H1 (cell line): ENCODE results near the gene NDUFB8. TPM values are rescaled to one million over a fixed set of nuclear protein-coding genes. Genes with fewer than 3 reads are reported as not detected.
"Not testable (repeated sequence)": the region's sequence is repeated elsewhere in the genome, so short reads cannot be mapped to it uniquely, and the experiment has no call there.

Experiments
- CTCF ChIA-PET: fragments of 300-600 bp; sonication (Branson Sonifier 250); formaldehyde crosslinking; loops from one replicate; lab custom pipeline; 2021; ENCODE audit not compliant: partially characterized antibody; lab: Charles Lee
- POLR2A ChIA-PET: fragments of 300-600 bp; sonication (Branson Sonifier 250); formaldehyde crosslinking; loops from one replicate; lab custom pipeline; 2021; ENCODE audit warnings: inconsistent platforms; ENCODE audit not compliant: partially characterized antibody; lab: Charles Lee
- DNase-seq, 2 experiments: peaks; one replicate each; pipeline versions ENCODE4 v3.0.0 to v3.0.0-alpha.2; 2010 to 2022; ENCODE audit warnings: low spot score in 2 of 2, low read depth in 1 of 2, mixed read lengths in 1 of 2
- FAIRE-seq: peaks from 2 replicates; lab custom pipeline; 2011; peaks lifted over from hg19 to GRCh38; lab: Jason Lieb, UNC
- H2AFZ ChIP-seq: 2 replicates; pipeline ENCODE4 v1.8.1; 2012; ENCODE audit warnings: low read length, inconsistent platforms
- H2AK5ac ChIP-seq: 2 replicates; pipeline ENCODE4 v1.6.1; 2013; ENCODE audit warnings: low read depth, low read length
- H2BK120ac ChIP-seq: replicated peaks from 2 replicates; pipeline ENCODE3; 2013; ENCODE audit warnings: low read depth, low read length, inconsistent platforms
- H2BK12ac ChIP-seq: 2 replicates; pipeline ENCODE4 v1.6.1; 2013; ENCODE audit warnings: low read depth, low read length
- H2BK15ac ChIP-seq: 2 replicates; pipeline ENCODE4 v1.6.1; 2013; ENCODE audit warnings: low read length
- H2BK20ac ChIP-seq: 2 replicates; pipeline ENCODE4 v1.6.1; 2013; ENCODE audit warnings: low read length
- H2BK5ac ChIP-seq: 2 replicates; pipeline ENCODE4 v1.6.1; 2013; ENCODE audit warnings: low read depth, low read length
- H3K14ac ChIP-seq: 2 replicates; pipeline ENCODE4 v1.6.1; 2013; ENCODE audit warnings: inconsistent platforms; ENCODE audit not compliant: insufficient read length
- H3K18ac ChIP-seq: 2 replicates; pipeline ENCODE4 v1.6.1; 2013; ENCODE audit warnings: low read length; ENCODE audit errors: extremely low read depth
- H3K23ac ChIP-seq: 2 replicates; pipeline ENCODE4 v1.6.1; 2013; ENCODE audit warnings: inconsistent platforms; ENCODE audit not compliant: insufficient read length
- H3K23me2 ChIP-seq: 2 replicates; pipeline ENCODE4 v1.6.1; 2013; ENCODE audit warnings: low read depth, low read length
- H3K27ac ChIP-seq: 2 replicates; pipeline ENCODE4 v1.6.1; 2011; ENCODE audit warnings: low read depth, low read length, inconsistent platforms
- H3K27me3 ChIP-seq, 4 experiments: replicated peaks in 1 of 4; 1 replicate in 1 of 4; 2 replicates in 3 of 4; pipeline versions ENCODE4 v1.6.1 to v1.8.1; 2011 to 2013; ENCODE audit warnings: low read length in 3 of 4, mild to moderate bottlenecking in 3 of 4, inconsistent platforms in 2 of 4, mixed read lengths in 2 of 4, moderate library complexity in 1 of 4; ENCODE audit not compliant: control insufficient read depth in 3 of 4, insufficient read depth in 3 of 4; ENCODE audit errors: extremely low read depth in 1 of 4
- H3K36me3 ChIP-seq, 4 experiments: 2 replicates each; pipeline versions ENCODE4 v1.6.1 to v1.8.1; 2011 to 2013; ENCODE audit warnings: mild to moderate bottlenecking in 4 of 4, low read length in 3 of 4, moderate library complexity in 2 of 4, control low read depth in 1 of 4, inconsistent platforms in 1 of 4; ENCODE audit not compliant: insufficient read depth in 4 of 4, control insufficient read depth in 2 of 4
- H3K4ac ChIP-seq: replicated peaks from 2 replicates; pipeline ENCODE3; 2013; ENCODE audit warnings: low read length, low read depth, mixed read lengths, inconsistent platforms; ENCODE audit not compliant: insufficient read length
- H3K4me1 ChIP-seq, 4 experiments: replicated peaks in 1 of 4; 1 replicate in 1 of 4; 2 replicates in 3 of 4; pipeline versions ENCODE4 v1.6.1 to v1.8.1; 2011 to 2013; ENCODE audit warnings: low read length in 3 of 4, inconsistent platforms in 2 of 4, mixed read lengths in 1 of 4; ENCODE audit not compliant: insufficient read depth in 4 of 4, control insufficient read depth in 3 of 4
- H3K4me2 ChIP-seq, 2 experiments: 2 replicates each; pipeline versions ENCODE4 v1.6.1 to v1.8.1; 2011 to 2013; ENCODE audit warnings: low read depth in 2 of 2, low read length in 2 of 2, control low read depth in 1 of 2, inconsistent platforms in 1 of 2, mild to moderate bottlenecking in 1 of 2; ENCODE audit not compliant: insufficient read depth in 1 of 2
- H3K4me3 ChIP-seq, 4 experiments: fragments of 200-600, 300-600 bp in 1 of 4; sonication (generic), shearing (Covaris generic), sonication (Bioruptor Twin) in 1 of 4; 2 replicates each; pipeline versions ENCODE4 v1.5.1 to v1.8.1; 2011 to 2016; ENCODE audit warnings: low read length in 4 of 4, low read depth in 3 of 4, control low read depth in 2 of 4, inconsistent platforms in 2 of 4, mild to moderate bottlenecking in 2 of 4, mixed read lengths in 1 of 4, moderate library complexity in 1 of 4; ENCODE audit not compliant: insufficient read depth in 2 of 4; ENCODE audit errors: extremely low read depth in 1 of 4
- H3K56ac ChIP-seq: replicated peaks from 2 replicates; pipeline ENCODE3; 2013; ENCODE audit warnings: low read depth, mild to moderate bottlenecking, mixed read lengths, low read length, inconsistent platforms; ENCODE audit not compliant: insufficient read length
- H3K79me1 ChIP-seq: 2 replicates; pipeline ENCODE4 v1.6.1; 2013; ENCODE audit warnings: low read depth, low read length, control low read depth
- H3K79me2 ChIP-seq, 2 experiments: 2 replicates each; pipeline versions ENCODE4 v1.6.1 to v1.8.1; 2012 to 2013; ENCODE audit warnings: low read length in 2 of 2, mild to moderate bottlenecking in 2 of 2, inconsistent platforms in 1 of 2; ENCODE audit not compliant: insufficient read depth in 2 of 2, control insufficient read depth in 1 of 2
- H3K9ac ChIP-seq, 4 experiments: replicated peaks in 1 of 4; 1 replicate in 1 of 4; 2 replicates in 3 of 4; pipeline versions ENCODE4 v1.6.1 to v1.8.1; 2011 to 2013; ENCODE audit warnings: low read depth in 3 of 4, low read length in 3 of 4, control low read depth in 2 of 4, mild to moderate bottlenecking in 2 of 4, moderate library complexity in 2 of 4, inconsistent platforms in 1 of 4; ENCODE audit errors: extremely low read depth in 1 of 4
- H3K9me3 ChIP-seq, 2 experiments: 2 replicates each; pipeline versions ENCODE4 v1.6.1 to v1.8.1; 2012 to 2013; ENCODE audit warnings: mild to moderate bottlenecking in 2 of 2, moderate library complexity in 2 of 2, control low read depth in 1 of 2, inconsistent platforms in 1 of 2, low read depth in 1 of 2, low read length in 1 of 2, mixed read lengths in 1 of 2; ENCODE audit not compliant: insufficient read depth in 2 of 2
- H4K20me1 ChIP-seq, 2 experiments: replicated peaks in 1 of 2; 2 replicates each; pipeline versions ENCODE3 to v1.8.1; 2011 to 2013; ENCODE audit warnings: inconsistent platforms in 2 of 2, low read length in 2 of 2, mild to moderate bottlenecking in 1 of 2; ENCODE audit not compliant: insufficient read depth in 2 of 2, control insufficient read depth in 1 of 2
- H4K5ac ChIP-seq: 2 replicates; pipeline ENCODE4 v1.6.1; 2013; ENCODE audit warnings: low read length, low read depth, mixed read lengths, inconsistent platforms; ENCODE audit not compliant: insufficient read length
- H4K8ac ChIP-seq: 2 replicates; pipeline ENCODE4 v1.8.0; 2013; ENCODE audit warnings: mild to moderate bottlenecking, moderate library complexity, low read length, inconsistent platforms; ENCODE audit not compliant: insufficient read depth; ENCODE audit errors: extremely low read depth
- H4K91ac ChIP-seq: replicated peaks from 2 replicates; pipeline ENCODE3; 2013; ENCODE audit warnings: low read length, mixed read lengths, inconsistent platforms; ENCODE audit not compliant: insufficient read length
- KDM1A ChIP-seq: fragments of 200-600, 300-600 bp; sonication (generic); IDR thresholded peaks from 2 replicates; pipeline ENCODE4 v1.7.1; 2016; ENCODE audit warnings: mild to moderate bottlenecking, low read length, borderline replicate concordance
- MAX ChIP-seq: IDR thresholded peaks from 2 replicates; pipeline ENCODE4 v1.6.1; 2012; ENCODE audit warnings: inconsistent platforms
- WGBS, 2 experiments: shearing (Covaris generic) in 1 of 2; methylation state at CpG; one replicate each; pipeline versions ENCODE4 v1.1.6 to v1.1.7; 2013 to 2015; ENCODE audit warnings: low lambda C conversion rate in 2 of 2, mixed read lengths in 2 of 2, inconsistent platforms in 1 of 2, low coverage in 1 of 2, missing lambda C conversion rate in 1 of 2; ENCODE audit not compliant: insufficient replicate concordance in 2 of 2, insufficient coverage in 1 of 2, insufficient read length in 1 of 2; ENCODE audit errors: extremely low coverage in 1 of 2, missing lambda C conversion rate in 1 of 2; 5-methylcytosine and 5-hydroxymethylcytosine counted together
- polyA plus RNA-seq, 7 experiments: library from polyadenylated mRNA; depleted of rRNA in 3 of 7; stranded (reverse) in 5 of 7; unstranded in 2 of 7; fragments of >200 nt in 5 of 7; fragments of 200-250 nt in 2 of 7; gene quantifications; 1 replicate in 5 of 7; 2 replicates in 1 of 7; 4 replicates in 1 of 7; pipeline versions ENCODE4 v1.2.1 to v1.2.3, GENCODE V29; 2011 to 2013; ENCODE audit warnings: missing spikeins in 2 of 7, mixed read lengths in 2 of 7
- total RNA-seq: library from RNA; stranded (reverse); fragmentation: NEBNext Ultra II Directional; extraction: Animal tissue kit (Norgen Biotek cat#: 25700); gene quantifications from 2 replicates; pipeline ENCODE4 v1.2.1, GENCODE V29; 2021
- TF ChIP-seq, protein P1 (sequence below): IDR thresholded peaks from 2 replicates; pipeline ENCODE4 v1.6.1; 2011; ENCODE audit warnings: low read length, improper control_type of control experiment

NDUFB8 gene
- total and polyA plus RNA-seq, 2 of the 8 experiments (the other 6 are each of a cell fraction or from before 2014, with no cell fraction given), result 175 to 455 TPM

DNA sequence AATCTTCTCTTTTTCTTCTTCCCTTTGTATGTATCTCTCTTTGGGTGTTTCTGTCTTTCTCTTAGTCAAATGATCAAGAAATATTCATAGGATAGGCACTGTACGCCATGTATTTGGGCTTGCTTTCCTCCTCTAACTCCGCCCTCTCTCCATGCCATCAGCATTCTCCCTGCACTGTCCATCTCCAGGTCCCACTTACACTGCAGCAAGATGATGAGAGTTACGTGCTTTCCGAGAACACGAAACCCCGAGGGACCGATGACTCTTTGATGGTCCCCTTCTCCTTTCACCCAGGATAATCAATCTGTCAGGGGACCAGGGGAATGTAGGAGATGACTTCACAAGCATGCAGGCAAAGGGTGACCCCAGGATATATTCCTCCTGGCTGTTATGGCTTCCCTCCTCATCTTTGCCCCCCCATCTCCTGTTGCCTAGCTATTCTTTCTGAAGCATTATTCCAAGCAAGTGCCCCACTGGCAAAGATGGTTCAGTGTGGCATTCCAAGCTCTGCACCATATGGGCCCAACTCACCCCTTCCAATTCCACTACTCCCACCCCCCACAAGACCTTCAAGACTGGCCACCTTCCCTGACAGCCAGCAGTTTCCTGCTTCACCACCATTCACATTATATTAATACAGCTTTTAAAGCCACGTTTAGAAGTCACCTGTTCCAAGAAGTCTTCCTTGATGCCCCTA lies 46.1 kb upstream of the NDUFB8 start (continued):
- TF ChIP-seq, protein P1, sequence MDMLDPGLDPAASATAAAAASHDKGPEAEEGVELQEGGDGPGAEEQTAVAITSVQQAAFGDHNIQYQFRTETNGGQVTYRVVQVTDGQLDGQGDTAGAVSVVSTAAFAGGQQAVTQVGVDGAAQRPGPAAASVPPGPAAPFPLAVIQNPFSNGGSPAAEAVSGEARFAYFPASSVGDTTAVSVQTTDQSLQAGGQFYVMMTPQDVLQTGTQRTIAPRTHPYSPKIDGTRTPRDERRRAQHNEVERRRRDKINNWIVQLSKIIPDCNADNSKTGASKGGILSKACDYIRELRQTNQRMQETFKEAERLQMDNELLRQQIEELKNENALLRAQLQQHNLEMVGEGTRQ, result no peak
- TF ChIP-seq KDM1A (no peak), MAX (no peak)

DNA sequence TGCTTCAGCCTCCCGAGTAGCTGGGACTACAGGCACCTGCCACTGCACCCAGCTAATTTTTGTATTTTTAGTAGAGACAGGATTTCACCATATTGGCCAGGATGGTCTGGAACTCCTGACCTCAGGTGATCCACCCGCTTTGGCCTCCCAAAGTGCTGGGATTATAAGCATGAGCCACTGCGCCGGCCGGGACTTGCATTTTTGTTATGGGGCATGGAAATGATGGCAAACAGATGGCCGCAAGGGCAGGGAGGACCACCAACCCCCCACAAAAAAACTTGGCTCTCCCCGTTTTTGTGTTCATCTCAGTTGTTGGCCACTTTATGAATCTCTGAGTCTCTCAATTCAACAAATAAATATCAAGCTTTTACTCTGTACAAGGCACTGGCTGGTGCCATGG lies 45.5 kb upstream of the NDUFB8 start:
- H2BK5ac ChIP-seq, H3K14ac ChIP-seq, H3K4me2 ChIP-seq, H3K9ac ChIP-seq, DNase-seq, H3K4me3 ChIP-seq, H3K36me3 ChIP-seq, H3K23ac ChIP-seq, H4K20me1 ChIP-seq, H4K91ac ChIP-seq, H2BK120ac ChIP-seq, H3K79me1 ChIP-seq, H2AFZ ChIP-seq, FAIRE-seq, H2BK15ac ChIP-seq, H3K23me2 ChIP-seq, H3K18ac ChIP-seq, H2BK20ac ChIP-seq, H3K4ac ChIP-seq, H3K79me2 ChIP-seq, H3K9me3 ChIP-seq, H2BK12ac ChIP-seq, H3K56ac ChIP-seq, H4K8ac ChIP-seq, H3K27me3 ChIP-seq, H4K5ac ChIP-seq, H2AK5ac ChIP-seq, H3K4me1 ChIP-seq, H3K27ac ChIP-seq: not testable (repeated sequence)
- ChIA-PET POLR2A (interaction anchor here (0.6 kb wide), 1 partner anchor 17 kb away, joined by 4 read pairs; no protein-coding TSS in a partner anchor), CTCF (interaction anchor here (0.7 to 2.4 kb wide), 5 partner anchors 11 to 443 kb away, joined by 3 to 12 read pairs (median 4); no protein-coding TSS in a partner anchor)
- WGBS, 2 experiments, result 90% methylated on average over 6 of the region's 7 CpGs; no CpG with 5 or more reads in 1 of the 2 experiments
